Limb (tissue), 2 donors: ENCODE data around the gene ELF4.

ENCODE experiments used
- DNase-seq, 2 donors: peaks; one replicate each; pipeline ENCODE4 v3.0.0-alpha.2; 2016; ENCODE audit errors: extremely low spot score in 2 of 2

Gene ELF4

GRCh38 chrX:130051176-130051845 is 59.0 kb downstream of the ELF4 start:
- no peak for DNase-seq

- DNase-seq = no peak
Measured at GRCh38 chrX:130049821-130050220, 60.5 kb downstream of the ELF4 start.

GRCh38 chrX:130048686-130049222 is 61.5 kb downstream of the ELF4 start:
- DNase-seq = no peak

- no peak for DNase-seq
Measured at GRCh38 chrX:130047416-130047815, 62.9 kb downstream of the ELF4 start.

DNA sequence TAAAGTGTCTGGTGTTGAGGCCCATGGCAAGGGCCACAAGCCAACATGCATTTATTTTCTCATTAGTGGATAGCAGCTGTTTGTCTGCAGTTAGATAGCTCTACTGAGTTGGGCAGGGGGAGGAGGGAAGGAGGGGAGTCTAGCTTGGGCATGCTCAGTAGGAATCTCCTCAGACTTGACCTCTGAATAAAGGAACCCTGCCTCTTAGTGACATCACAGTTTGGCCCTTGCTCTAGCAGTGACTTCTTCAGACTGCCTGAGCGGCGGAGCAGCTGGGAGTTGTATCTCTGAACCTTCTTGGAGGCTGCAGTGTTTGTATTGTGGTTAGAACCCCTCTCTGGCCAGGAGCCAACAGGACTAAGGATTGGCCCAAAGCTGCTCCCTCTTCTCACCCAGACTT is 70.5 kb downstream of the ELF4 start:
- no peak for DNase-seq

GRCh38 chrX:130034178-130034577 is 76.1 kb downstream of the ELF4 start:
- DNase-seq = no peak

DNA sequence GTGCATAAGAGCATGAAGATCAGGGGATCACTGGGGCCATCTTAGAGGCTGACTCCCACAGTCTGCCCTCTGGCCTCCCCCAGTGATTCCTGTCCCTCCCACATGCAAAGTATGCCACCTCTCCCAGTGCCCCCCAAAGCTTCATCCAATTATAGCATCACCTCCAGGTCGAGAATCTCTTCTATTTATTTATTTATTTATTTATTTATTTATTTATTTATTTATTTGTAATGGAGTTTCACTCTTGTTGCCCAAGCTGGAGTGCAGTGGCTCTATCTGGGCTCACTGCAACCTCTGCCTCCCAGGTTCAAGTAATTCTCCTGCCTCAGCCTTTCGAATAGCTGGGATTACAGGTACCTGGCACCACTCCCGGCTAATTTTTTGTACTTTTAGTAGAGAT is 77.7 kb downstream of the ELF4 start:
- DNase-seq = no peak

GRCh38 chrX:130030826-130031225 is 79.5 kb downstream of the ELF4 start:
- no peak for DNase-seq

- no peak for DNase-seq
Measured at GRCh38 chrX:130028196-130028595, 82.1 kb downstream of the ELF4 start.

- no peak for DNase-seq
Measured at GRCh38 chrX:130027569-130027968, 82.7 kb downstream of the ELF4 start.

- no peak for DNase-seq
Measured at GRCh38 chrX:130025256-130025655, 85.0 kb downstream of the ELF4 start.

GRCh38 chrX:130024127-130024526 is 86.2 kb downstream of the ELF4 start:
- DNase-seq = peak in 1 of 2 donors; percentile 32

GRCh38 chrX:130020661-130021324 is 89.5 kb downstream of the ELF4 start:
- no peak for DNase-seq

DNA sequence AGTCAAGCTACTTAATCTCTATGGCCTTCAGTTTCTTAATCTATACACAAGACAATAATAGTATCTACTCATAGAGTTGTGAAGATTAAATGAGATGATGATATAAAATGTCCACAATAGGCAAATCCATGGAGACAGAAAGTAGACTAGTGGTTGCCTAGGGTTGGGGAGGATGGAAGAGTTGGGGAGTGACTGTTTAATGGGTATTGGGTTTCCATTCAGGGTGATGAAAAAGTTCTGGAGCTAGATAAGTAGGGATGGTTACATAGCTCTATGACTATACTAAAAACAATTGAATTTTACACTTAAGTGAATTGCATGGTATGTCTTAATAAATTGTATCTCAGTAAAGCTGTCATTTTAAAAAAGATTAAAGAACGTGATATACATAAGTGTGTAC is 92.2 kb downstream of the ELF4 start:
- DNase-seq = no peak

GRCh38 chrX:130015181-130015580 is 95.1 kb downstream of the ELF4 start:
- no peak for DNase-seq
